ENCODE measurements around the gene NDUFS3.

DNA sequence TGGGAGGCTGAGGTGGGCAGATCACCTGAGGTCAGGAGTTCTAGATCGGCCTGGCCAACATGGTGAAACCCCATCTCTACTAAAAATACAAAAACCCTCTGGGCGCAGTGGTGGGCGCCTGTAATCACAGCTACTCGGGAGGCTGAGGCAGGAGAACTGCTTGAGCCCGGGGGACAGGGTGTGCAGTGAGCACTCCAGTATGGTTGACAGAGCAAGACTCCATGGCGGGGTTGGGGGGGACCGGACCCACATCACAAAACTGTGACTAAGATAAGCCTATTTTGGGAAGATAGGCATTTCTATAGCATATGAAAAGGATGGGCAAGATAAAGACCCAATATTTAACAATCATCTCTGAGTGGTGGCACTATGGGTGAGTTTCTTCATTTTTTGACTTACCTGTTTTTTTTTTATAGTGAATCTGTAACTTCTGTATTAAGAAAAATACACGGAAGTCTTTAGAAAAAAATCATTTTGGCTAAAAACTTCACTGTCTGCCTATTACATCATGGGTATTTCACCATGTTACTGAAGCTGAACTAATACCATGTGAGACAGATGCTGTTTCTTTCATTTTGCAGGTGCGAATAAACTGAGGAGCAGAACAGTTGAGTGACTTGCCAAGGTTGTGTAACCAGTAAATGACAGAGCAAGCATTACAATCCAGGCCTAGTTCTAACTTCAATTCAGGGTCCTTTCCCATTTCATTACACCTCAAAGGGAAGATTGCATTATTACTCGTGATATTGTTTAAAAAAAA lies 28.4 kb upstream of the NDUFS3 start:
- TF ChIP-seq, protein P1, sequence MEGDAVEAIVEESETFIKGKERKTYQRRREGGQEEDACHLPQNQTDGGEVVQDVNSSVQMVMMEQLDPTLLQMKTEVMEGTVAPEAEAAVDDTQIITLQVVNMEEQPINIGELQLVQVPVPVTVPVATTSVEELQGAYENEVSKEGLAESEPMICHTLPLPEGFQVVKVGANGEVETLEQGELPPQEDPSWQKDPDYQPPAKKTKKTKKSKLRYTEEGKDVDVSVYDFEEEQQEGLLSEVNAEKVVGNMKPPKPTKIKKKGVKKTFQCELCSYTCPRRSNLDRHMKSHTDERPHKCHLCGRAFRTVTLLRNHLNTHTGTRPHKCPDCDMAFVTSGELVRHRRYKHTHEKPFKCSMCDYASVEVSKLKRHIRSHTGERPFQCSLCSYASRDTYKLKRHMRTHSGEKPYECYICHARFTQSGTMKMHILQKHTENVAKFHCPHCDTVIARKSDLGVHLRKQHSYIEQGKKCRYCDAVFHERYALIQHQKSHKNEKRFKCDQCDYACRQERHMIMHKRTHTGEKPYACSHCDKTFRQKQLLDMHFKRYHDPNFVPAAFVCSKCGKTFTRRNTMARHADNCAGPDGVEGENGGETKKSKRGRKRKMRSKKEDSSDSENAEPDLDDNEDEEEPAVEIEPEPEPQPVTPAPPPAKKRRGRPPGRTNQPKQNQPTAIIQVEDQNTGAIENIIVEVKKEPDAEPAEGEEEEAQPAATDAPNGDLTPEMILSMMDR (IDR thresholded peaks at IDR 0.05): no peak
- TF ChIP-seq POLR2A (IDR thresholded peaks at IDR 0.05): no peak

Measured in body of pancreas (tissue), 4 donors.